ENCODE measurements around the gene OLFML2A.

OLFML2A gene

GRCh38 chr9:124747065-124747464, 29.9 kb upstream of the OLFML2A start:
- Histone ChIP-seq H3K9me2 (replicated peaks; ENCODE audit: low read depth, low read length) (no peaks in the 10 kb centered on the region), H3K4me3 (ENCODE audit: low read length, poor library complexity, severe bottlenecking) (no peak overlapping the region), H3K9me3 (ENCODE audit: insufficient read depth, low read depth, low read length) (no peaks in the 10 kb centered on the region), H4K20me1 (ENCODE audit: insufficient read depth, low read length, poor library complexity, severe bottlenecking) (no peaks in the 10 kb centered on the region), H3K36me3 (ENCODE audit: insufficient read depth, low read length) (no peaks in the 10 kb centered on the region), H2AFZ (ENCODE audit: low read length) (no peak overlapping the region), H3K9ac (ENCODE audit: low read depth, low read length, poor library complexity, severe bottlenecking) (no peak overlapping the region), H3K4me2 (ENCODE audit: low read depth, low read length, poor library complexity, severe bottlenecking) (no peak overlapping the region), H3F3A (ENCODE audit: low read depth) (no peaks in the 10 kb centered on the region), H3K79me2 (ENCODE audit: insufficient read depth, low read length) (peaks cover 8% of the 10 kb centered on the region; the same call in 1 of the 2 replicates), H3K4me1 (ENCODE audit: insufficient read depth, low read length, poor library complexity, severe bottlenecking) (no peaks in the 10 kb centered on the region), H3K27me3 (ENCODE audit: insufficient read depth, low read length, poor library complexity, severe bottlenecking) (no peaks in the 10 kb centered on the region)
- no peak for TF ChIP-seq EZH2phosphoT487 (IDR thresholded peaks at IDR 0.05; ENCODE audit: borderline replicate concordance)
- TF ChIP-seq, protein P1, sequence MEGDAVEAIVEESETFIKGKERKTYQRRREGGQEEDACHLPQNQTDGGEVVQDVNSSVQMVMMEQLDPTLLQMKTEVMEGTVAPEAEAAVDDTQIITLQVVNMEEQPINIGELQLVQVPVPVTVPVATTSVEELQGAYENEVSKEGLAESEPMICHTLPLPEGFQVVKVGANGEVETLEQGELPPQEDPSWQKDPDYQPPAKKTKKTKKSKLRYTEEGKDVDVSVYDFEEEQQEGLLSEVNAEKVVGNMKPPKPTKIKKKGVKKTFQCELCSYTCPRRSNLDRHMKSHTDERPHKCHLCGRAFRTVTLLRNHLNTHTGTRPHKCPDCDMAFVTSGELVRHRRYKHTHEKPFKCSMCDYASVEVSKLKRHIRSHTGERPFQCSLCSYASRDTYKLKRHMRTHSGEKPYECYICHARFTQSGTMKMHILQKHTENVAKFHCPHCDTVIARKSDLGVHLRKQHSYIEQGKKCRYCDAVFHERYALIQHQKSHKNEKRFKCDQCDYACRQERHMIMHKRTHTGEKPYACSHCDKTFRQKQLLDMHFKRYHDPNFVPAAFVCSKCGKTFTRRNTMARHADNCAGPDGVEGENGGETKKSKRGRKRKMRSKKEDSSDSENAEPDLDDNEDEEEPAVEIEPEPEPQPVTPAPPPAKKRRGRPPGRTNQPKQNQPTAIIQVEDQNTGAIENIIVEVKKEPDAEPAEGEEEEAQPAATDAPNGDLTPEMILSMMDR (conservative IDR thresholded peaks at IDR 0.05; ENCODE audit: low read length): no peak

DNA sequence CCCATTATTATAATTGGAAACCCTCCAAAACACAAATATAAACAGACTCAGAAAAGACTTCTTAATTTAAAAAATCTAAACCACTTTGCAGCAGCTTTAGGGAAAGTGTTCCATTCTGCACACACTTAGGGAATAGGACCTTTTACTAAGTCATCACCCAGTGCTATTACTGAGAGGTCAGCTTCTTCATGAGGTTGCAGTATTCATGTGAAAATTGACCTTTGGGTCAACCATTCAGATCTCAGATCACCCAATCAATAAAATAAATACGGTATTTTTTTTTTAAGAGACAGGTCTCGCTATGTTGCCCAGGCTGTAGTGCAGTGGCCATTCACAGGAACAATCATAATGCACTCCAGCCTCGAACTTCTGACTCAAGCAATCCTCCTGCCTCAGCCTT, 27.6 kb upstream of the OLFML2A start:
- Histone ChIP-seq H2AFZ (ENCODE audit: low read length) (no peak overlapping the region), H3K9me2 (replicated peaks; ENCODE audit: low read depth, low read length) (no peaks in the 10 kb centered on the region), H3K4me3 (ENCODE audit: low read length, poor library complexity, severe bottlenecking) (no peak overlapping the region), H4K20me1 (ENCODE audit: insufficient read depth, low read length, poor library complexity, severe bottlenecking) (no peaks in the 10 kb centered on the region), H3K27me3 (ENCODE audit: insufficient read depth, low read length, poor library complexity, severe bottlenecking) (no peaks in the 10 kb centered on the region), H3K79me2 (ENCODE audit: insufficient read depth, low read length) (peaks cover 8% of the 10 kb centered on the region; the same call in 1 of the 2 replicates), H3K4me2 (ENCODE audit: low read depth, low read length, poor library complexity, severe bottlenecking) (no peak overlapping the region), H3K9me3 (ENCODE audit: insufficient read depth, low read depth, low read length) (no peaks in the 10 kb centered on the region), H3K36me3 (ENCODE audit: insufficient read depth, low read length) (no peaks in the 10 kb centered on the region), H3F3A (ENCODE audit: low read depth) (no peaks in the 10 kb centered on the region), H3K4me1 (ENCODE audit: insufficient read depth, low read length, poor library complexity, severe bottlenecking) (peaks cover 5% of the 10 kb centered on the region), H3K9ac (ENCODE audit: low read depth, low read length, poor library complexity, severe bottlenecking) (no peak overlapping the region)
- TF ChIP-seq, protein P1 (conservative IDR thresholded peaks at IDR 0.05; ENCODE audit: low read length): no peak
- no peak for TF ChIP-seq EZH2phosphoT487 (IDR thresholded peaks at IDR 0.05; ENCODE audit: borderline replicate concordance)

DNA sequence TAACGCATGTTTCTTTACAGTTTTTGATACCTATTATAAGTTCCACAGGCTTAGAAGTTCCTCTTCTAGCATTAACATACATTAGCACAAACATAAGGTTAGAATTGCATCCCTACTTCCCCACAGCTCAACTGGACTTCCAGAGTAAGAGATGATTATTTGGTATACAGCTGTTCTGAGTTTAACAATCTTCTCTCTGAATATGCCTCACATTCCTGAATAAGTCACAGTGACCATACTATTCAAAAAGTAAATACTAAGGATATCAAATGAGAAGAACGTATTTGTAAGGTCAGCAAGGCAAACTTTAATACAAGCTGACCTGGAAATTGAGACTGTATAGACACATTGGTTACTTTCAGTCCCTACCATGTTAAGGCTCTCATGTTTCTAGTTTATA, 27.2 kb upstream of the OLFML2A start:
- Histone ChIP-seq H3K9ac (ENCODE audit: low read depth, low read length, poor library complexity, severe bottlenecking) (no peak overlapping the region), H3K4me1 (ENCODE audit: insufficient read depth, low read length, poor library complexity, severe bottlenecking) (peaks cover 5% of the 10 kb centered on the region), H3K4me2 (ENCODE audit: low read depth, low read length, poor library complexity, severe bottlenecking) (no peak overlapping the region), H3K4me3 (ENCODE audit: low read length, poor library complexity, severe bottlenecking) (no peak overlapping the region), H3K79me2 (ENCODE audit: insufficient read depth, low read length) (peaks cover 8% of the 10 kb centered on the region; the same call in 1 of the 2 replicates), H3K9me2 (replicated peaks; ENCODE audit: low read depth, low read length) (no peaks in the 10 kb centered on the region), H3K36me3 (ENCODE audit: insufficient read depth, low read length) (no peaks in the 10 kb centered on the region), H3K9me3 (ENCODE audit: insufficient read depth, low read depth, low read length) (no peaks in the 10 kb centered on the region), H3F3A (ENCODE audit: low read depth) (no peaks in the 10 kb centered on the region), H3K27me3 (ENCODE audit: insufficient read depth, low read length, poor library complexity, severe bottlenecking) (no peaks in the 10 kb centered on the region), H4K20me1 (ENCODE audit: insufficient read depth, low read length, poor library complexity, severe bottlenecking) (no peaks in the 10 kb centered on the region), H2AFZ (ENCODE audit: low read length) (no peak overlapping the region)
- no peak for TF ChIP-seq EZH2phosphoT487 (IDR thresholded peaks at IDR 0.05; ENCODE audit: borderline replicate concordance)
- TF ChIP-seq, protein P1 (conservative IDR thresholded peaks at IDR 0.05; ENCODE audit: low read length): no peak
